ENCODE results near the gene CDH15. TPM values are rescaled to one million over a fixed set of nuclear protein-coding genes. Genes with fewer than 3 reads are reported as not detected.

Gene CDH15
- total RNA-seq, 3 donors from 2014 or later, result not detected

DNA sequence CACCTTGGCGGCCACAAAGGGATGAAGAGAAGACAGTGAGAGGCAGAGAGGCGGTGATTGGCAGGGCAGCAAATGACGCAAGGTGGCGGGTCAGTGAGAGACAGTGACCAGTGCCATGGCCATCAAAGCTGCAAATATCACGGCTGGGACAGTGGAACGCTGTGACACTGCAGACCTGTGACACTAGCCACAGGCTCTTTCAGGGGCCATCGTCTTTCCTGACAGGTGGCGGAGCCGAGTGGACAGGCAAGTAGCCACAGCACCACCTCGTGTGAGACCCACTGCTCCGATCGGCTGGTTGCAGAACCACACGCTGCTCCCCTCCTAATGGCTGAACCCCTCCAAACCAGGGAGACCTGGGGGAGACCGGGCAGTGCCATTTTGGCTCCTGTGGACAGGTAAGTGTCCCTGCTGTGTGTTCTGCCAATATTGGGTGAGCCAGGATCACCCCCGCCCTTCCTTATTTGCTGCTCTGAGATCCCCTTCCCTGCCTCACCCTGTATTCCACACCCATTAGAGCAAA lies 38.0 kb downstream of the CDH15 start:
- no peaks in the 10 kb centered on the region for H3K9me3 ChIP-seq
- DNase-seq (ENCODE audit: low spot score in 2 of 2), result no peak
- no peaks in the 10 kb centered on the region for H3K4me1 ChIP-seq
- no peak for TF ChIP-seq POLR2AphosphoS5 (IDR thresholded peaks at IDR 0.05)
- TF ChIP-seq POLR2A (IDR thresholded peaks at IDR 0.05), result no peak
- TF ChIP-seq, protein P1, sequence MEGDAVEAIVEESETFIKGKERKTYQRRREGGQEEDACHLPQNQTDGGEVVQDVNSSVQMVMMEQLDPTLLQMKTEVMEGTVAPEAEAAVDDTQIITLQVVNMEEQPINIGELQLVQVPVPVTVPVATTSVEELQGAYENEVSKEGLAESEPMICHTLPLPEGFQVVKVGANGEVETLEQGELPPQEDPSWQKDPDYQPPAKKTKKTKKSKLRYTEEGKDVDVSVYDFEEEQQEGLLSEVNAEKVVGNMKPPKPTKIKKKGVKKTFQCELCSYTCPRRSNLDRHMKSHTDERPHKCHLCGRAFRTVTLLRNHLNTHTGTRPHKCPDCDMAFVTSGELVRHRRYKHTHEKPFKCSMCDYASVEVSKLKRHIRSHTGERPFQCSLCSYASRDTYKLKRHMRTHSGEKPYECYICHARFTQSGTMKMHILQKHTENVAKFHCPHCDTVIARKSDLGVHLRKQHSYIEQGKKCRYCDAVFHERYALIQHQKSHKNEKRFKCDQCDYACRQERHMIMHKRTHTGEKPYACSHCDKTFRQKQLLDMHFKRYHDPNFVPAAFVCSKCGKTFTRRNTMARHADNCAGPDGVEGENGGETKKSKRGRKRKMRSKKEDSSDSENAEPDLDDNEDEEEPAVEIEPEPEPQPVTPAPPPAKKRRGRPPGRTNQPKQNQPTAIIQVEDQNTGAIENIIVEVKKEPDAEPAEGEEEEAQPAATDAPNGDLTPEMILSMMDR (IDR thresholded peaks at IDR 0.05), result no peak
- no peaks in the 10 kb centered on the region for H3K27me3 ChIP-seq
- no peak overlapping the region for H3K4me3 ChIP-seq
- intact Hi-C loops (cut with DNase I; ENCODE audit: low total_unique reads), result no loop called here
- H3K36me3 ChIP-seq, result no peaks in the 10 kb centered on the region
- no peak overlapping the region for H3K27ac ChIP-seq

DNA sequence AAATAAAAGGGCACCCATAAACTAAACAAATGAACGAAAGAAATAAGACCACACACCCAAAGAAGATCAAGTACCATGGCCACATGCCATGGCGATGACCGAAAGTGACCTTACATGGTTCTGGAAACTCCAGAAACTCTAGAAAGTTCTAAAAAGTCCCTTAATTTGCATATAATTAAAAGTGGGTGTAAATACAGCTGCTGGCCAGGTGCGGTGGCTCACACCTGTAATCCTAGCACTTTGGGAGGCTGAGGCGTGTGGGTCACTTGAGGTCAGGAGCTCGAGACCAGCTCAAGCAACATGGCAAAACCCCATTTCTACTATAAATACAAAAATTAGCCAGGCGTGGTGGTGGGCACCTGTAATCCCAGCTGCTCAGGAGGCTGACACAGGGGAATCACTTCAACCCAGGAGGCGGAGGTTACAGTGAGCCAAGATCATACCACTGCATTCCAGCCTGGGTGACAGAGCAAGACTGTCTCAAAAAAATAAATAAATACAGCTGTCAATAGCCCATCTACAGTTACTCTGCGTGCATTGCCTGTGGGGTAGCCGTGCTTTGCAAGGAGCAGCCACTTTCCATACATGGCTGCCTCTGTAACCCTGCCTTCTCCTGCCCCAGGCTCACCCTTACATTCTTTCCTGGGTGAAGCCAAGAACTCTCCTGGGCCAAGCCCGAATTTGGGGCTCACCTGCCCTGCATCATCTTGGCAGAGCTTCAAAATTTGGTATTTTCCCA lies 38.8 kb downstream of the CDH15 start:
- Histone ChIP-seq H3K27ac (no peak overlapping the region), H3K4me1 (no peaks in the 10 kb centered on the region), H3K9me3 (no peaks in the 10 kb centered on the region), H3K4me3 (no peak overlapping the region), H3K27me3 (no peaks in the 10 kb centered on the region), H3K36me3 (no peaks in the 10 kb centered on the region)
- TF ChIP-seq POLR2AphosphoS5 (IDR thresholded peaks at IDR 0.05), result no peak
- no peak for TF ChIP-seq POLR2A (IDR thresholded peaks at IDR 0.05)
- TF ChIP-seq, protein P1 (IDR thresholded peaks at IDR 0.05), result no peak
- no peak for DNase-seq (ENCODE audit: low spot score in 2 of 2)
- intact Hi-C loops (cut with DNase I; ENCODE audit: low total_unique reads), result no loop called here

GRCh38 chr16:89210904-89211515 lies 39.5 kb downstream of the CDH15 start:
- DNase-seq (ENCODE audit: low spot score in 2 of 2), result no peak

DNA sequence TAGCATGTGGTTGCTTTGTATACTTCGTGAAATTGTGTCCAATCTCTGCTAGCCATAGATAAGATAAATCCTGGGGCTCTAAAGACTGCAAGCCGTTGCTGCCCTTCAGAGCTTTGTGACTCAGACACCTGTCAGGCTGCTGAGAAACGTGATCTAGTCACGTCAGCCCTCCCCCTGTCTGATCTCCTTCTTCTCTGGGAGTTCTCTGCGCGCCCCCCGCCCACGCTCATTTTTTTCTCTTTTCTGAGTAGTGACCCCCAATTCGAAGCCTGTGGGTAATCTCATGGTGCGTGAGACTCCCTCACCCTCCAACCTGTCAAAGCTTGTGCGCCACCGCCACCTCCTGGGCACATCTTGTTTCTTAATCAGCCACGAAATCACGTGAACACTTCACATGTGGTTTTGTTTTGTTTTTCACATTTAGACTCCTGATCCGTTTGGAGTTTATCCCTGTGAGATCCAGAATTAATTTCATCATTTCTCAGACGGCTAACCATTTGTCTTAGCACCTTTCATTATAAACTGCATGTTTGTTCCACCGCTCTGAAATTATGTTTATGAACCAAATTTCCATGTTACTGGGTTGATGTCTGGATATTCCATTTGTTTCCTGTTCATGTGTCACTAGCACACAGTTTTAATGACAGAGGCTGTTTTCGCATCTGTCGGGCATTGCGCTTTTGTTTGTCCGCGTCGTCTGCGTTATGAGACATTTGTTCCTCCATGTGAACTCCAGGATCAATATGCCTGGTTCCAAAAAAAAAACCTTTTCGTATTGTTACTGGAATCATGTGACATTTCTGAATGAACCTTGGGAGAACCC lies 45.0 kb downstream of the CDH15 start:
- no peaks in the 10 kb centered on the region for H3K36me3 ChIP-seq
- DNase-seq (ENCODE audit: low spot score in 2 of 2), result peak; percentile 78
- intact Hi-C loops (cut with DNase I; ENCODE audit: low total_unique reads), result no loop called here
- peak overlapping the region; percentile 74 to 97 (median 96) for H3K4me3 ChIP-seq
- H3K27ac ChIP-seq, result peak overlapping the region; percentile 95 to 98
- TF ChIP-seq POLR2AphosphoS5 (IDR thresholded peaks at IDR 0.05), result peak; percentile 45 to 58 (median 56)
- TF ChIP-seq, protein P1 (IDR thresholded peaks at IDR 0.05), result peak; percentile 61 to 79 (median 74)
- TF ChIP-seq POLR2A (IDR thresholded peaks at IDR 0.05), result no peak
- H3K27me3 ChIP-seq, result no peaks in the 10 kb centered on the region
- H3K9me3 ChIP-seq, result no peaks in the 10 kb centered on the region
- H3K4me1 ChIP-seq, result peaks cover 0 to 5% of the 10 kb centered on the region in 2 donors

More at GRCh38 chr16:89210904-89211515, 39.5 kb downstream of the CDH15 start:
- Histone ChIP-seq H3K36me3 (no peaks in the 10 kb centered on the region), H3K27me3 (no peaks in the 10 kb centered on the region), H3K9me3 (no peaks in the 10 kb centered on the region), H3K27ac (no peak overlapping the region), H3K4me1 (peaks cover 0 to 1% of the 10 kb centered on the region in 2 donors), H3K4me3 (no peak overlapping the region)
- intact Hi-C loops (cut with DNase I; ENCODE audit: low total_unique reads), result no loop called here
- TF ChIP-seq POLR2AphosphoS5 (IDR thresholded peaks at IDR 0.05) (no peak), POLR2A (IDR thresholded peaks at IDR 0.05) (no peak)
- TF ChIP-seq, protein P1 (IDR thresholded peaks at IDR 0.05), result no peak
